GM10266 (cell line): ENCODE results near the gene MAGI1.

Experiments used
- DNase-seq: peaks from one replicate; pipeline ENCODE4 v3.0.0; 2012; ENCODE audit errors: extremely low spot score
- TF ChIP-seq, protein P1 (sequence below): IDR thresholded peaks from 2 replicates; pipeline ENCODE4 v1.5.1; 2012; ENCODE audit warnings: mild to moderate bottlenecking, low read depth; ENCODE audit not compliant: control insufficient read depth, insufficient read depth; ENCODE audit errors: missing control alignments

Gene MAGI1

DNA sequence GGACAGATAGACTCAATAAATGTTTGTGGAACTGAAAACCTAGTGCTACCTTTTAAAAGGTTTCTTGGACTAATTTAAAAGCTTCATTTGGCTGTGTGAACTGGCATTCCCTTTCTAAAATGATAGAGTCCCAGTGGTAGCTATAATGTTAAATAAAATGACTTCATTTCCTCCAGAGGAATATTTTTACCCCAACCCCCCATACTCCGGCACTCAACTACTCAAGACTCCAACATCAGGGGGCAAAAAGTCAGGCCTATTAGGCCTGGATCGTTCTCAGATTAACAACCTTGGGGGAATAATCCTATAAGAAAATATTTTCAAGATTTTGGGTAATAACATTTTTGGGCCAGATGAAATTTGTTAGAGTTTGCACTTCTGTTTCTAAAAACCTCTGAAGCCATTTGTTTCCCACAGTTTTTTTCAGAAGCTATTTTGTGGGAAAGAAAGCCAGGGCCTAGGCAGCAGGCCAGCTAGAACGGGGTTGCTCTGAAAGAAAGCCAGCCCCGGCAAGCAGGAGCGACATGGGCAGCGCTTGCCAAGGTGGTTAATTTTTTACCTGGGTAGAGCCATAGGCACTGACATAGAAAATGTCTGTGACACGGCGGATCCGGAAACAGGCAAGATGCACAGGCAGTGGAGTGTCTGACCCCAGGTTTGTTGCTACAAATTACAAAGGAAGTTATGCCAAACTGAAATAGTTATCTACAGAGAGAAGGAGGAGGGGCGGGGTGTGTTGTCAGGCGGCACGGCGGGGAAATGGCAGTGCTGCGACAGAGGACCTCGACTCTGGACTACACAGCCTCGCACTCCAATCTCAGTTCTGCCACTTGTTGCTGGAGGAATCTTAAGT, 84.6 kb downstream of the MAGI1 start:
- TF ChIP-seq, protein P1, sequence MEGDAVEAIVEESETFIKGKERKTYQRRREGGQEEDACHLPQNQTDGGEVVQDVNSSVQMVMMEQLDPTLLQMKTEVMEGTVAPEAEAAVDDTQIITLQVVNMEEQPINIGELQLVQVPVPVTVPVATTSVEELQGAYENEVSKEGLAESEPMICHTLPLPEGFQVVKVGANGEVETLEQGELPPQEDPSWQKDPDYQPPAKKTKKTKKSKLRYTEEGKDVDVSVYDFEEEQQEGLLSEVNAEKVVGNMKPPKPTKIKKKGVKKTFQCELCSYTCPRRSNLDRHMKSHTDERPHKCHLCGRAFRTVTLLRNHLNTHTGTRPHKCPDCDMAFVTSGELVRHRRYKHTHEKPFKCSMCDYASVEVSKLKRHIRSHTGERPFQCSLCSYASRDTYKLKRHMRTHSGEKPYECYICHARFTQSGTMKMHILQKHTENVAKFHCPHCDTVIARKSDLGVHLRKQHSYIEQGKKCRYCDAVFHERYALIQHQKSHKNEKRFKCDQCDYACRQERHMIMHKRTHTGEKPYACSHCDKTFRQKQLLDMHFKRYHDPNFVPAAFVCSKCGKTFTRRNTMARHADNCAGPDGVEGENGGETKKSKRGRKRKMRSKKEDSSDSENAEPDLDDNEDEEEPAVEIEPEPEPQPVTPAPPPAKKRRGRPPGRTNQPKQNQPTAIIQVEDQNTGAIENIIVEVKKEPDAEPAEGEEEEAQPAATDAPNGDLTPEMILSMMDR, result no peak
- no peak for DNase-seq

DNA sequence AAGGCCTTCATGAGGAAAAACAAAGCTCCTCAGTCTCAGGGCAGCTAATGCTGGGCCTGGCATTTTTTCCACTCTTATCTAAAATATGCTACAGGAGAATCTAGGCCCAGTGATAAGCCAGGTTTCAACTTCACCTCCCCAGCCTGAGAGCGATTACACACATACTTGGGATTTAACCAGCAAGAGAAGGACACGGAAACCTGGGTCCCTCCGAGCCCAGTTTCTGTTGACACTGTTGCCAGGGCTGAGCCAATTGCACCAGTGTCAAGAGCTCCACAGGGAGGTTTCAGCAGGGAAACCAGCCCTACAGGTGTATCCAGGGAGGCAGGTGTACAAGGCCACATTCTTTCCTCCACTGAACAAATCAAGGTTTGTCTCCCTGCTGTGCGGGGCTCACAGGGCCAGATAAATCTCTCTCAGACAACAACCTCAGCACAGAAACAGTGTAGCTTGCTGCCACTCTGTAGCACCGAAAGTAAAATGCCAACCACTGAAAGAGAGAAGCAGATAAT, 85.4 kb downstream of the MAGI1 start:
- no peak for DNase-seq
- TF ChIP-seq, protein P1, result no peak

DNA sequence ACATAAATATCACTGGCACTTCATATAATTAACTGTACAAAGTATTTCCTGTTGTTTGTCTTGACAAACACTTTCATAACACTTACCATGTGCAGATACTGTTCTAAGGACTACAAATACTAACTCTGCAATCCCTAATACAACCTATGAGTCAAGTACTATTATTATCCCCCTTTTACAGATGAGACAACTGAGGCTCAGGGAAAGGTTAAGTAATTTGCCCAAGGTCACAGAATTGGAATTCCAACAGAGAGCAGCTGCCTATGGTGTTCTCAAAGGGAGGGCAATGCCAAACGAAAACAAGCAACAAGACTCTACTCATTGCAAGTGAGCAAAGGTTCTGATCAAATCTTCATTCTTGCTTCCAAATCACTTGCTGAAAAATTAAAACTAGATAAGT, 85.9 kb downstream of the MAGI1 start:
- DNase-seq, result no peak
- TF ChIP-seq, protein P1, result no peak

DNA sequence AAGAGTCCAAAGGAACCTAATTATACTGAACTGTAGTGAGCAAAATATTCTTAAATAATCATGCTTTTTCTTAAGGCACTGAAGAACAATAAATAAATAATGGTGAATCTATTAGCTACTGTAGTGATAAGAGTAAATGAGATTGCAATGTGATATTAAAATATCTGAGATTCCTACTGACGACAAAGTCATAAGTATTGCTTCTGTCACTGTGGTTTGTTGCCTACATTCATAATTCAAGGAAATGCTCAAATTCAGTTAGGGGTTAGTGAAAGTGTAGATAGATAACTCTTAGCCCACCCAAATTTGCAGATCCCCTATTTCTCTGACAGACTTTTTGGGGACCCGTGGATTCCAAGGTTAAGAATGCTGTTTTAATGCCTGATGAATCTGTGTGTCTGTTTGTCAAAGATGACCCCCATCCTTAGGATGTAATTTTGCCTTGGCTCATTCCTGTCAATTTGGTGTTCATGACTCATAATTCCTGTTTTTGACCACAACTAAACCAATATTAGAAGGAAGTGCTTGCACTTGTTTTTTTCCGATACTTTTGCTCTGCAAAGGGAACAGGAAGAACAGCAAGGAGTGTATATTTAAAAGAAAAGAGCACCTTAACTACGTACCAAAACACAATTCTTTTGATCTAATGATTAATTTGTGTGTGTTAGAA, 86.7 kb downstream of the MAGI1 start:
- DNase-seq, result no peak
- TF ChIP-seq, protein P1, result no peak

DNA sequence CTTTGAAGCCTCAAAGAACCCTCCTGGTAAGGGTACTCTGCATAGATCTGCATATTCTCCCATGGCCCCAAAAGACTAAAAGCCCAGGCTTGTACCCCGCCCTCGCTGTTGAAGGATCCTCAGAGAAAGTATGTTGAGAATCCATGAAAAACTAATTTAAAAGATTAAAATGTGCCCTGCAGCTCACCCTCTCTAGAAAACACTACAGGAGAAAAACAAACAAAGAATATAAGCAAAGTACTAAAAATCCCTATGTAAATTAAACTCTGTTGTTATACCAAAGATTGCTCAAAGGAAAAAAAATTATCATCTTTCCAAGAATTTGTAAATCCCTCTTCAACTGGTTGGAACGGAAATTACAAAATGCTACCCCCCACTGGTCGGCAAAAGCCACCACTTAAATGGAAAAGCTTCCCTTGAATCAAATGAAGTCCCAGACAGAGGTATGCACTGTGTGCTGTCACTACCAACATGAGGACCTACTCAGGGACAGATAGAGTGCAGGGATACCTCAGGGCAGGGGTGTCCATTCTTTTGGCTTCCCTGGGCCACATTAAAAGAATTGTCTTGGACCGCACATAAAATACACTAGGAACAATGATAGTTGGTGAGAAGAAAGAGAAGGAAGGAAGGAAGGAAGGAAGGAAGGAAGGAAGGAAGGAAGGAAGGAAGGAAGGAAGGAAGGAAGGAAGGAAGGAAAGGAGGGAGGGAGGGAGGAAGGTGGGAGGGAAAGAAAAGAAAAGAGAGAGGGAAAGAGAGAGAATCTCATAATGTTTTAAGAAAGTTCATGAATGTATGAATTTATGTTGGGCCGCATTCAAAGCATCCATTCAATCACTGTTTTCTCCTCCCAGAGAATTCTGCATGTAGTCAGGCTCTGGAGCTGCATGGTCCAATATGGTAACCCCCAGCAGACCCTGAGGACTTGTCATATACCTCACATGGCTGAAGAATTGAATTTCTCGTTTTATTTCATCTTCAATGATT, 88.1 kb downstream of the MAGI1 start:
- no peak for DNase-seq
- TF ChIP-seq, protein P1, result no peak

GRCh38 chr3:65948841-65949573, 89.7 kb downstream of the MAGI1 start:
- TF ChIP-seq, protein P1, result no peak
- DNase-seq, result no peak
